Right ventricle myocardium superior (tissue), 1 donor: ENCODE data around the gene SP140L. TPM values are rescaled to one million over a fixed set of nuclear protein-coding genes. Genes with fewer than 3 reads are reported as not detected.
A peak's percentile ranks its signal among the peaks of the same experiment; 100 is the strongest.
"Not testable (repeated sequence)": the region's sequence is repeated elsewhere in the genome, so short reads cannot be mapped to it uniquely, and the experiment has no call there.

Source experiments
- ATAC-seq: fragments of 200-7000 bp; cut with Tn5 transposase; one replicate; pipeline ENCODE4 v1.9.1; 2020; ENCODE audit warnings: mild to moderate bottlenecking; ENCODE audit not compliant: poor library complexity
- DNase-seq: peaks from one replicate; pipeline ENCODE4 v3.0.0-alpha.2; 2020
- intact Hi-C: fragments of 100-400 bp; cut with DNase I; formaldehyde crosslinking; loops from one replicate; pipeline ENCODE4 v1.11.2; 2022
- total RNA-seq: library from RNA; stranded (reverse); fragmentation: NEBNext Ultra II Directional; extraction: Animal tissue kit (Norgen Biotek cat#: 25700); gene quantifications from one replicate; pipeline ENCODE4 v1.2.1, GENCODE V29; 2021
- donor health status: DM: no; HTN: yes; CAD: no; lungs with severe emphysema.

SP140L gene
- total RNA-seq, 1 donor from 2014 or later, result 5.5 TPM

DNA sequence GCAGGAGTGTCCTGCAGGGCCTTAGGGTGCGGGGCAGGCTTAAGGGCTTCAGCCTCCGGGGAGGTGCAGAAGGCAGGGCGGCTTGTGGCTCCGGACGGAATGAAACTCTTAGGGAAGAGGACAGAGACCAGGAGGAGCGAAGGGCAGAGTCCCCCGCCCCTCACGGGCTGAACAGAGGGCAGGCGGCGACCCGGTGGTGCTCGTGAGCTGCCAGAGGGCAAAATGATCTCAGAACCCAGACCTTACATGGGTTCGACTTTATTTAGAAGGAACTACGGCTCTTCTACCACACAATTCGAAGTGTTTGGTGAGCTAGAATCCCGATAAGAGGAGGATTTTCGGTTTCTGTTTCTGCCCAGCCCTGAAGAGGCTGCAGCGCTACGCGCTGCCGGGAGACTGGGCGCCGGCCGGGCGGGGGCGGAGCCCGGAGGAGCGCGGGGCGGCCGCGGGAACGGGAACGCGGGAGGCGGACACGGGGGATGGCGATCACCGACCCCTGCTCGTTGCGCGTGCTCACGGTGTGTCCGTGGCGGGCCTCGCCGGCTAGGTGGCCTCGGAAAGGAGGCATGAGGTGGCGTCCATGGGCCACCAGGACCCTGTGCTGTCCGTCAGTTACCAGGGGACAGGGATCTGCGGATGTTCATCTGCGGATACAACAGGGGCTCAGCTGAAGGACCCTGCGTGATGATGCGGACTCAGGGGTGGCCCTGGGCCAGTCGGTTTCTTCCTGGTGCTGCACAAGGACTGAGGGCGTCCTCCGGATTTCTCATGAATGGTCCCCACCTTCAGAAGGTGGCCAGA, 84.8 kb downstream of the SP140L start:
- ATAC-seq (peak; percentile 88), DNase-seq (peak; percentile 81)
- intact Hi-C loops, result no loop called here

DNA sequence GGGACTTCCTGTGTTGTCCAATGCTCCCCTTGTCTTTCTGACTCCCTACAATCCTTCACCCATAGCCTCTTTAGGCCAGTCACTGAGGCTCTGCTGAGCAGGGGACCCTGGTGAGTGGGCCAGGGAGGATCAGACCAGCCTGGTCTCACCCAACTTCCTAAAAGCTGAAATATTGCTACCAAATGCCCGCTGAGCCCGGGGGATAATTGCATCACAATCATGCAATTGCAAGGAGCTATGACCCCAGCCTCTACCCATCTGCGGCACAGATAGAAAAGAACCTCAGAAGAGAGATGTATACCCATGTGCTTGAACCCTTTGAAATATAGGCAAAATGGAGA, 85.3 kb downstream of the SP140L start:
- intact Hi-C loops, result no loop called here
- no peak for ATAC-seq

DNA sequence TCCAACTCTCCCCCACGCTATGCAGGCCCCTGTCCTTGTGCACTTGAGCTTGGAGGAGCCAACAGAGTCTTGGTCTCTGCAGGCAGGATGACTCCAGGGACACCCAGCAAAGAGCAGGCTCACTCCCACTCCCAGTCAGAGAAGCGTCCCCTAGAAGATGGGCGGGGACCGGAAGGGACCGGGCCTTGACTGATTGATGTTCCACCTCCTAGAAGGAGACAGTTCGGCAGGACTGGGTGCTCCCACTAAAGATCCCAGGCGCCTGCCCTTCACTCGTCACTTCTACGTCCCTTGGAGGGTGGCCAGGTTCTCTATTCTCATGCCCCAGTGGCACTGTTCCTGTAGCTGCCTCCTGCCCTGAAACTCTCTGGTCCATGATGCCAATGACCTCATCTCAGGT, 85.9 kb downstream of the SP140L start:
- intact Hi-C loops, result no loop called here
- ATAC-seq (no peak), DNase-seq (no peak)

More for the DNA sequence above, 85.3 kb downstream of the SP140L start:
- DNase-seq, result no peak

DNA sequence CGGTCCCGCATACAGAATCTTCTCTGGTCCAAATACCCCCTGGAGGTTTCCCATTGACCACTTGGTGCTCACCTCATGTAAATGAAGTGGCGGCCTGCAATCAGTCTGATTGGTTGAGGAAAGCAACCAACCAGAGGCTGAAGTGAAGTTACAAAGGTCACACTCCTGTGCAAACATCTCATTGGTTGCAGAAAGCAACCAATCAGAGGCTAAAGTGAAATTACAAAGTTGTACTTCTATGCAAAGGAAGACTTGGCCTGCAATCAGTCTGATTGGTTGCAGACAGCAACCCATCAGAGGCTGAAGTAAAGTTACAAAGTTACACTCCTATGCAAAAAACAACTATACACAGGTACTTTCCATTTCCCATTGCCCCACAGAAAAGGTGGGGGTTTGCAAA, 86.5 kb downstream of the SP140L start:
- intact Hi-C loops, result no loop called here
- DNase-seq, result no peak
- ATAC-seq, result no peak

DNA sequence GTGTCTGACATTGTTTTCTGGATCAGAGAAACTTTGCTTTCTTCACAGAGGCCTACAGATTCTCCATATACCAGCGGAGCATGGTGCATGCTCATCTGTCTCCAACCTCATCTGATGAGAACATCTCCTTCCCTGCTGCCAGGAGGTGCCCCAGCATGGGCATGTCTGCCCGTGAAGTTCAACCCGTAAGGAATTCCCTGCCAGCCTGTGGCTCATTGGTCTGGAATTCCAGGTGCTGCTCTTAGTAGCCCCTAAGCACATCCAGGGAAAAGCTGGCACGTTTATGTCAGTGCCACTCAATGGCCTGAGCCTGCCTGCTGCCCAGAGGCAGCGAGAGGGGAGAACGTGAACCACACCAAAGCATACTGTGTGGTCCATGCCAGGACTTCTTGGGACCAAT, 87.3 kb downstream of the SP140L start:
- intact Hi-C loops, result no loop called here
- no peak for DNase-seq
- no peak for ATAC-seq

DNA sequence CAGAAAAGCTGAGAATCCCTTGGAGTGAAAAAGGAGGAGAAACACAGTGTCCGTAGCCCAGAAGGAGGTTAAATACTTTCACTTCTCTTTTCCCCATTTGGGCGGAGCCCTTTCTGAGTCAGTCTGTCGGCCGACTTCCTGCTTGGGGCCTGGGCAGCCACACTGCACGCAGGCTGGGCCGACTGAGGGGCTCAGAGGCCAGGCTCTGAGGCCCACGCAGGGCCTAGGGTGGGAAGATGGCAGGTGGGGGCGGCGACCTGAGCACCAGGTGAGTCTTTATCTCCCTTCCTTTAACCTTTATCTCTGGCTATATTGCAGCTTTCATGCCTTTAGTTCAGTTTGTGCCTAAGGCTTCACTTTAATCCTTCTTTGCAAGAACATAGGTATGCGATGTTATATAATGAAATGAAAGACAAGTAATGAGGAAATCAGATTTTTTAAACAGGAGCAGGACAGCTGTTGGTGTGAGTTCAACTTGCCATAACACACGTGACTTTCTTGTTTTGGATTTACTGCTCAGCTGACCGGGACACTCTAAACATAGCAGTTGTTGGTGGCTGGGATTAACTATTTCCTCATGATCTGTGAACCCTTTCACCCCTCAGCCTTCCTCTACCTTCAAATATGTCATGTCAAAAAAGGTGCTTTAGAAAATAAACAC, 89.2 kb downstream of the SP140L start, which contains the start of gene SP100:
Gene SP100 (plus strand): TSS at position 141 of the 661 bp plus-strand sequence. CDS start 96 bp downstream, at position 237.
- intact Hi-C loops, result no loop called here
- DNase-seq (peak; percentile 85), ATAC-seq (peak; percentile 85)

DNA sequence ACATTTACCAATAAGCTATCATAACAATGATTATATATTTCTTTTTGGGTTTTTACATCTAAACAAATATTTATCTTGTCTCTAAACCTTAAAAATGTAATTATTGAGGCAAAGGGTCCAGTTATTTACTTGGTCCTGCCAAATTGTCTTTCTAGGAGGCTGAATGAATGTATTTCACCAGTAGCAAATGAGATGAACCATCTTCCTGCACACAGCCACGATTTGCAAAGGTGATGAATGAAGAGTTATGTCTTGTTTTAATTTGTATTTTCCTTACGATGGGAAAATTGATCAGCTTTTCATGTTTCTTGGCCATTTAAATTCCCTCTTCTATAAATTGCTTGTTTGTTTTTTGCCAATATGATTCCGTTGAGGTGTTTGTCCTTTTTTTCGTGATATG, 90.4 kb downstream of the SP140L start:
- no peak for DNase-seq

DNA sequence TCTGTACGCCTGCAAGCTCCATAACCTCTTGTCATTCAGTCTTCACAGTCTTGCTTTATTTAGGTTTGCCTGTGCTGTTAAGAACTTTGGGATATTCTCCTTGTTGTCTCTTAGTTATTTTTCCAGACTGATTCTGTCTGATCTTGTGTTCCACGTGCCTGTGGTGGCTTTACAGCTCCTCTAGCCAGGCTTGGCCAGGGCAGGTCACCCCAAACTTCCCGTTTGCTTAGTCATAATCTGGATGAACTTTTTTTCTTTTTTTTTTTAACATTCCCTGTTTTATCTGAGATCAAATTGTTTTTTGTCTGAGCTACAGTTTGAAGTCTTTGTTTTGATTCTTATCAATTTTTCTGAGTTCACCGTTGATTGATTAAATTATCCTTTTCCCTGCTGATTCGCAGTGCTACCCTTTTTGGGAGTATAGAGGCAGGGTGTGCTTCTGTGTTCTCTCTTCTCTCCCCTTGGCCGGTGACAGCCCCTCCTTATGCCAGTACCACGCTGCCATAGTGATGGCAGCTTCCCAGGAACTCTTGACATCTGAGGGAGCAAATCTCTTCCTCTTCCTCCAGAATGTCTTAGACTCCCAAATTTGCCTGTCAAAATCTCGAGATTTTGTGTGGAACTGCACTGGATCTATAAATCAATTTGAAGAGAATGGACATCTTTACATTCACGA, 91.5 kb downstream of the SP140L start:
- intact Hi-C loops, result no loop called here
- DNase-seq, result no peak
- peak; percentile 55 for ATAC-seq

More for the DNA sequence above, 90.4 kb downstream of the SP140L start:
- ATAC-seq, result no peak
- intact Hi-C loops, result no loop called here

DNA sequence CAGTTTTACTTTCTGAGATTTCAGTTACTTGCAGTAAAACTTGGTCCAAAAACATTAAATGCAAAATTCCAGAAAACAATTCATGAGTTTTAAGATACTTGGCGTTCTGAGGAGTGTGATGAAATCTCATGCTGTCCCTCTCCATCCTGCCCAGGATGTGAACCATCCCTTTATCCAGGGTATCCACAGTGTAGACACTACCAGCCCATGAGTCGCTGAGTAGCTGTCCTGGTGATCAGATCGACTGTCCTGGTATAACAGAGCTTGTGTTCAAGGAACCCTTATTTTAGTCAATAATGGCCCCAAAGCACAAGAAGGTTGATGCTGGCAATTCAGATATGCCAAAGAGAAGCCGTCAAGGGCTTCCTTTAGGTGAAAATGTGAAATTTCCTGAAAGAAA, 92.2 kb downstream of the SP140L start:
- intact Hi-C loops, result no loop called here
- no peak for DNase-seq
- no peak for ATAC-seq

DNA sequence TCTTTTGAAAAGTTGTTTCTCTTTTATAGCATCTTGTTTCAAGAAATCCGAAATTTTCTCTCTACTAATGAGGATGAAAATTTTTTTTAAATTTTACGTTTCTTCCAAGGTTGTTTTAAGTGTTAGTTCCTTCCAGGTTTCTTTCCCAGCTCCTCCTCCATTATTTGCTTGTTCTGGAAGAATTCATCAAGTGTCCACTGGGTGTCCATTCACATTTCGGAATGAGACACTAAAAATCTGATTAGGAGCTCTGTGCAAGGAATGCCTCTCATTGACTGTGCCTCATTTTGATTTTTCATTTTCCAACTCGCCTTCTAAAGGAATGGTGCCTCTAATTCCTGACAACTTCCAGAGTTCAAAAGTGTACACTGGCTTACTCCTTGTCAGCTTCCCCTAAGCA, 95.2 kb downstream of the SP140L start:
- ATAC-seq (no peak), DNase-seq (no peak)
- intact Hi-C loops, result no loop called here

DNA sequence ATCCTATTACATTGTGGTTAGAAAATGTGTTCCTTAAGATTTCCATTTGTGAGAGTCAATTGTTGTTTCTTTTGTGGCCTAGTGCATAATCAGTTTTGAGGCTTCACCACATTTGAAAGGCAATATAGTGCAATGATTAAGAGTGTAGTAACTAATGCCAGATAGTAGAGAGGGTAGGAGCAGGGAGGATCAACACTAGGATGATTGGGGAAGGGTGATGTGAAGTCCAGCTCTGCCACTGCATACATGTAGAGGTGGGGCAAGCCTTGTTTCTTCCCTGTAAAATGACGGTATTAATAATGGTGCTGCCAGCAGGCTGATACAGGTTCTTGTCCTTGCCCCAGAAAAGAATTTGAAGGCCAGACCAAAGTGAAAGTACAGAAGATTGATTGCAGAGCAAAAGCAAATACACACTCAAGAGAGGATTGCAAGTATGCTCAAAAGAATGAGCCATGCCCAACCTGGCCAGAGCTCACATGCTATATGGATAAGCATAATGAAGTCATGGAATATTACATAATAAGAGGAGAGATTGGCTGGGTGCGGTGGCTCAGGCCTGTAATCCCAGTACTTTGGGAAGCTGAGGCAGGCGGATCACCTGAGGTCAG, 97.0 kb downstream of the SP140L start:
- DNase-seq (no peak), ATAC-seq (peak; percentile 43)
- intact Hi-C loops, result no loop called here

DNA sequence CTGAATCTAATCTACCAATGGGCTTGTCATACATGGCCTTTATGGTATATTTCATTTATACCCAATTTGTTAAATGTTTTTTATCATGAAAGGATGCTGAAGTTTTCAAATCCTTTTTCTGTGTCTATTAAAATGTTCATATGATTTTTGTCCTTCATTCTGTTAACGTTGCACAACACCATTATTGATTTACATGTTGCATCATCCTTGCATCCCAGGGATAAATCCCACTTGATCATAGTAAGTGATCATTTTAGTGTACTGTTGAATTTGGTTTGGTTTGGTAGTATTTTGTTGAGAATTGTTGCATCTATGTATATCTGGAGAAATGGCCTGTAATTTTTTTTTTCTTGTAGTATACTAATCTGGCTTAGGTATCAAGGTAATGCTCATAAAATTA, 98.4 kb downstream of the SP140L start:
- ATAC-seq, result no peak
- DNase-seq, result no peak
- intact Hi-C loops, result no loop called here

DNA sequence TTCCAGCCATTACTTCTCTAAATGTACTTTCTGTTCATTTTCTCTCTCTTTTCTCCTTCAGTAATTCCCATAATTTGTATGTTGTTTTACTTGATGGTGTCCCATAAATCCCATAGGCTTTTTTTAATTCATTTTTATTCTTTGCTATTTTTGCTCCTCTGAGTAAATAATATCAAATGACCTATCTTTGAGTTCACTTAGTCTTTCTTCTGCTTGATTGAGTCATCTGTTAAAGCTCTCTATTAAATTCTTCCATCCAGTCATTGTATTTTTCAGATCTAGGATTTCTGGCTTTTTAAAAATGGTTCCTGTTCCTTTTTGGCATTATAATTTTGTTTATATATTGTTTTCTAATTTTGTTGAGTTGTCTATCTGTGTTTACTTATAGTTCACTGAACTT, 102.5 kb downstream of the SP140L start:
- DNase-seq (no peak), ATAC-seq (no peak)
- intact Hi-C loops, result no loop called here

DNA sequence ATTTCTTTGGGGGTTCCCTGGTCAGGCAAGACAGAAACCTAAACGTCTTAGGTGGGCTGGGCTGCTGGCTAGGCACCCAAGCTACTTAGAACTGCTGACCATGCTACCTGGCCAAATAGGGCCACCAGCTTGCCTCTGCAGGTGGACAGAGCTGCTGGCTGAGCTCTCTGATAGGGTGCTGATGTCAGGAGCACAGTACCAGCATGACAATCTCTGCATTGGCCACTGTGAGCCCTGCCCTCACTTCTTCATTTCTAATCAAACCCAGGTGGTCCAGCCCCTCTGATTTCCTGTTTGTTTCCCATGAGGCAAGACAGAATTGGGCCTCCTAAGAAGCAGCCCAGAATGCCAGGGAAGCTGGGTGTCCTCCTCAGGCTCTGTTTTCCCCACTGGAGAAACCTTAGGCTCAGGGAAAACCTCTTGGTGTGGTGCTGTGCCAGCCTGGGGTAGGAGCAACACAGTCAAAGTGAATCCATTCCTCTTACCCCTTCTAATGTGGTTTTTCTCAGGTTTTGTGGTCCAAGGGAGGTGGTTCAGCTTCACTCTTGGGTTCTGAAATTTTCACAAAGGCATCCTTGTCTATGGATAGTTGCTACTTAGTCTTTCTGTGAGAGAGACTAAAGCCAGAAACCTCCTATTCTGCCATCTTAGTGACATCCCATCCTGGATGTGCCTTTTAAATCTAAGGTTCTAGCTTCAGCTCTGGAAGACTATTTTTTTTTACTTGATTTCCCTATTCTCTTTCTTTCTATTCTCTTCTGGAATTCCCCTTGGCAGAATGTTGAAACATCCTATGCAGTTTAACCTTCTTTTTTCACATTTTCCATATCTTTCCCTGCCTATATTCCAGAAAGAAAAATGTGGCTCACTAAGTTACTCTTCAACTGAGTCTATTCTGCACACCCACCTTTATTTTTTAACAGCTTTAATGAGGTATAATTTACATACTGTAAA, 104.2 kb downstream of the SP140L start:
- ATAC-seq (no peak), DNase-seq (no peak)
- intact Hi-C loops, result no loop called here

DNA sequence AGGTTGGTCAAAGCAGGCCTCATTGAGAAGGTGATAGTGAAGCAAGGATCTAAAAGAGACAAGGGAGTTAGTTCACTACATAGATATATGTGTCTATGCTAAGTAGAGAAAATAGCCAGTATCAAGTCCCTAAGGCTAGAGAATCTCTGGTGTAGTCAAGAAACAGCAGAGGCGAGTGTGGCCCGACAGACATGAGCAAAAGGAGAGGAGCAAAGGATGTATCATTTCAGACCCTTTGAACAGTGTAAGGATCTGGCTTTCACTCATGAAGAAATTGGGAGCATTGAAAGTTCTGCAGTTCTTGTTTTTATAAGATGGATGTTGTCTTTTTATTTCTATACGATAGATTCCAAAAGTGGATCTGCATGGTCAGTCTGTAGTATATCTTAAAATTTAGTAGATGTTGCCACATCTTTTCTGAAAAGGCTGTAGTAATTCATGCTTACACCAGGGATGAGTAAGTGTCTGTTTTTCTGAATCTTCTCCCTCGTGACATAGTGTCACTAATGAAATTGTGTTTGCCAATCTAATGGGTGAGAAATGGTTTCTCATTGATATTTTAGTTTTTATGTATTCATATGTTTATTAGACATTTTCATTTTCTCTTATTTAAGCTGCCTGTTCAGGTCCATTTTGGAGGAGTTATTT, 107.8 kb downstream of the SP140L start:
- intact Hi-C loops, result no loop called here
- DNase-seq, result no peak
- ATAC-seq, result no peak

DNA sequence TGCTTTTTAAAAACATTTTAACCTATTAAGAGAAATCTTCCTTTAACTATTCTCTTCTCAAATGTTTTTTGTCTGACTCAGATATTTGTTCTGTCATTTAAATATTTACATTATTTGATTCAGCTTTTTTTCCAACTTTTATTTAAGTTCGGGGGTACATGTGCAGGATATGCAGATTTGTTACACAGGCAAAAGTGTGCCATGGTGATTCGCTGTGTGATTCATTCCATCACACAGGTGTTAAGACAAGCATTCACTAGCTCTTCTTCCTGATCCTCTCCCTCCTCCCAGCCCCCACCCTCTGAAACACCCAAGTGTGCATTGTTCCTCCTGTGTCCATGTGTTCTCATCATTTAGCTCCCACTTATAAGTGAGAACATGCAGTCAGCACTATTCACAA, 108.4 kb downstream of the SP140L start:
- ATAC-seq (no peak), DNase-seq (no peak)
- intact Hi-C loops, result no loop called here

DNA sequence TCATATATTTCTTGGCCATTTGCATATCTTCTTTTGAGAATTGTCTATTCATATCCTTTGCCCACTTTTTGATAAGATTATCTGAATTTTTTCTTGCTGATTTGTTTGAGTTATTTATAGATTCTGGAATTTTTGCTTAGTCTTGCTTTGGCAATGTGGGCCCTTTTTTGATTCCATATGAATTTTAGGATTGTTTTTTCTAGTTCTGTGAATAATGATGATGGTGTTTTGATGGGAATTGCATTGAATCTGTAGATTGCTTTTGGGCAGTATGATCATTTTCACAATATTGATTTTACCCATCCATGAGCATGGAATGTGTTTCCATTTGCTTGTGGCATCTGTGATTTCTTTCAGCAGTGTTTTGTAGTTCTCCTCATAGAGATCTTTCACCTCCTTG, 112.1 kb downstream of the SP140L start:
- intact Hi-C loops, ATAC-seq, DNase-seq: not testable (repeated sequence)

DNA sequence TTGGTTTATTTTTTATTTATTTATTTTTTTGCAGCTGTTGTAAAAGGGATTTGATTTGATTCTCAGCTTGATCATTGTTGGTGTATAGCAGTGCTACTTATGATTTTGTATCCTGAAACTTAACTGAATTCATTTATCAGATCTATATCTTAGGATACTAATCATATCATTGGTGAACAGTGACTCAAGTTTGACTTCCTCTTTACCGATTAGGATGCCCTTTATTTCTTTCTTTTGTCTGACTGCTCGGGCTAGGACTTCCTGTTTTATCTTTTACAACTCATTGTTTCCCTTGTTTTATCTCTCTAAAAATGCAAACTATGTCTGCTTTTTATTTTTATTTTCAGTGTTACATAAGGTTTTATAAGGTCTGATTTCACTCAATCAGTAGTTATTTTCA, 112.6 kb downstream of the SP140L start:
- no peak for ATAC-seq
- intact Hi-C loops, result no loop called here
- no peak for DNase-seq
